ENCODE results near the gene TRIP6. TPM values are rescaled to one million over a fixed set of nuclear protein-coding genes. Genes with fewer than 3 reads are reported as not detected.

TRIP6 gene
- total and polyA plus RNA-seq, 2 experiments from 2014 or later: 44.6 to 112 TPM

GRCh38 chr7:100895956-100896731 is 29.0 kb downstream of the TRIP6 start:
- Histone ChIP-seq H3K36me3 (ENCODE audit: insufficient read depth) (no peaks in the 10 kb centered on the region), H2AFZ (no peak overlapping the region), H3K4me2 (peak overlapping the region; percentile 81), H4K20me1 (replicated peaks; ENCODE audit: insufficient read depth) (no peaks in the 10 kb centered on the region), H3K4me3 (peak overlapping the region; percentile 52), H3K9me2 (ENCODE audit: insufficient read depth) (no peaks in the 10 kb centered on the region), H3K27ac (ENCODE audit: low read depth) (no peak overlapping the region), H3K4me1 (ENCODE audit: insufficient read depth) (peaks cover 8% of the 10 kb centered on the region; the same call in 1 of the 2 replicates), H3K27me3 (ENCODE audit: insufficient read depth) (peaks cover 35% of the 10 kb centered on the region), H3F3A (replicated peaks; ENCODE audit: low read depth) (peaks cover 5% of the 10 kb centered on the region; the same call in 1 of the 2 replicates), H3K79me2 (replicated peaks; ENCODE audit: insufficient read depth) (no peaks in the 10 kb centered on the region)
- DNase-seq (ENCODE audit: low spot score) (peak; percentile 51), ATAC-seq (peak; percentile 4; the same call in 1 of the 3 replicates)
- H3K9me3 Mint-ChIP-seq: peaks cover 8% of the 10 kb centered on the region; the same call in 2 of the 3 replicates
- H3K27ac Mint-ChIP-seq: no peak overlapping the region
- peak overlapping the region; percentile 68 for H3K4me3 Mint-ChIP-seq
- H3K36me3 Mint-ChIP-seq (ENCODE audit: low read depth): no peaks in the 10 kb centered on the region; the same call in 2 of the 3 replicates
- TF ChIP-seq EZH2 (IDR thresholded peaks at IDR 0.05; ENCODE audit: low read depth, unreplicated experiment) (peak; percentile 86), JUNB (IDR thresholded peaks at IDR 0.05; ENCODE audit: unreplicated experiment) (no peak), CREB1 (CRISPR knock-in tag; IDR thresholded peaks at IDR 0.05; ENCODE audit: low read depth) (0 out of 2 replicates have a peak, but pooled peaks have one; percentile 35)
- peaks cover 23% of the 10 kb centered on the region for H3K4me1 Mint-ChIP-seq
- H3K27me3 Mint-ChIP-seq (ENCODE audit: insufficient read depth, low read depth, poor library complexity): peaks cover 40% of the 10 kb centered on the region

- peaks cover 5% of the 10 kb centered on the region; the same call in 1 of the 2 replicates for H3F3A ChIP-seq (replicated peaks; ENCODE audit: low read depth)
- no peak overlapping the region for H3K27ac ChIP-seq (ENCODE audit: low read depth)
- TF ChIP-seq JUNB (IDR thresholded peaks at IDR 0.05; ENCODE audit: unreplicated experiment) (no peak), POLR2AphosphoS5 (IDR thresholded peaks at IDR 0.05; ENCODE audit: low read depth) (no peak), REST (IDR thresholded peaks at IDR 0.05; ENCODE audit: unreplicated experiment) (no peak), ETS1 (IDR thresholded peaks at IDR 0.05) (no peak), CREB1 (CRISPR knock-in tag; IDR thresholded peaks at IDR 0.05; ENCODE audit: low read depth) (no peak), ZNF331 (CRISPR knock-in tag; IDR thresholded peaks at IDR 0.05; ENCODE audit: low read depth) (no peak), CTCF (conservative IDR thresholded peaks at IDR 0.05; ENCODE audit: low read depth in 2 of 2) (peak; percentile 73 to 87)
- peaks cover 8% of the 10 kb centered on the region; the same call in 2 of the 3 replicates for H3K9me3 Mint-ChIP-seq
- no peaks in the 10 kb centered on the region; the same call in 1 of the 2 replicates for H4K20me1 ChIP-seq (replicated peaks; ENCODE audit: insufficient read depth)
- no peaks in the 10 kb centered on the region for H3K36me3 ChIP-seq (ENCODE audit: insufficient read depth)
- peak overlapping the region; percentile 81 for H3K4me2 ChIP-seq
- peaks cover 4% of the 10 kb centered on the region; the same call in 1 of the 2 replicates for H3K4me1 ChIP-seq (ENCODE audit: insufficient read depth)
- H2AFZ ChIP-seq: peak overlapping the region; percentile 90; the same call in 1 of the 2 replicates
- H3K36me3 Mint-ChIP-seq (ENCODE audit: low read depth): no peaks in the 10 kb centered on the region; the same call in 2 of the 3 replicates
- peaks cover 32% of the 10 kb centered on the region for H3K27me3 Mint-ChIP-seq (ENCODE audit: insufficient read depth, low read depth, poor library complexity)
- peak; percentile 7 for ATAC-seq
- H3K27ac Mint-ChIP-seq: no peak overlapping the region
- H3K79me2 ChIP-seq (replicated peaks; ENCODE audit: insufficient read depth): no peaks in the 10 kb centered on the region
- peak overlapping the region; percentile 70 for H3K4me3 Mint-ChIP-seq
- peaks cover 16% of the 10 kb centered on the region for H3K4me1 Mint-ChIP-seq
- peak; percentile 70 for DNase-seq (ENCODE audit: low spot score)
- peaks cover 35% of the 10 kb centered on the region for H3K27me3 ChIP-seq (ENCODE audit: insufficient read depth)
- no peaks in the 10 kb centered on the region for H3K9me2 ChIP-seq (ENCODE audit: insufficient read depth)
- peak overlapping the region; percentile 52; the same call in 1 of the 2 replicates for H3K4me3 ChIP-seq
Observed at GRCh38 chr7:100896732-100897608, 29.8 kb downstream of the TRIP6 start.

Data from GM23338 (cell line).